ENCODE measurements around the gene MSL2. TPM values are rescaled to one million over a fixed set of nuclear protein-coding genes. Genes with fewer than 3 reads are reported as not detected.

Gene MSL2
- polyA plus RNA-seq, 1 donor (not counting 4 experiments of a cell fraction or from before 2014, with no cell fraction given), result 9.5 TPM

DNA sequence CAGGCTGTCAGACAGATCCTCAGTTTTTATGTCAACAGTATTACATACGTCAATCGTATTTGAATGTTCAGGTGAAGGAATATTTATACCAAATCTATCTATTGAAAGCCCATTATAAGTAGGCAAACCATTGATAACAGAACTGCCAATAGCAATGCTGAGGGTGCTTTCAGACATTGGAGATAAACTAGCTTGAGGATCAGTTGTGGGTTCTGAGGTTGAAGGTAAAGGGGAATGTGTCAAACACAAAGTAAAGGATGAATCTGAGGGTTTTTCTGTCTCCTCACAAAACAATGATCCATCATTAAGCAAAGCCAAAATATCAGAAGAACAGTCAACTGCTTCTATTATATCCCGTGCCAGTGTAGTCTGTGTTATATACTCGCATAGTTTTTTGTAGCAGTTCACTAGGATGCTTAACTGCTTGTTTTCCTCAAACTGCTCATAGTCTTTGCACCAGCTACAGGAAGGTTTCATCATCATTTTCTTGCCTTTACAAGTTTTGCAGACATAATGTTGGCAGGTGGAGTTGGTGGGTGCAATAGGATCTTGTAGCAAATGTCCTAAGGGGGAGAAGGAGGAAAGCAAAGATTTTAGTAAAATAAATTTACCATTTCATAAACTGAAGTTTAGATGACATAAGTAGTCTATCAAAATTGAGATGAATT, 43.8 kb downstream of the MSL2 start:
- H3K9me3 ChIP-seq (ENCODE audit: control insufficient read depth, low read depth, low read length), result no peaks in the 10 kb centered on the region
- H3K4me1 ChIP-seq (ENCODE audit: control insufficient read depth, extremely low read depth, insufficient read depth, low read length), result peaks cover 36% of the 10 kb centered on the region
- H2AFZ ChIP-seq (ENCODE audit: control insufficient read depth, low read length), result no peak overlapping the region
- H3K36me3 ChIP-seq (ENCODE audit: control insufficient read depth in 2 of 2, extremely low read depth in 1 of 2, insufficient read depth in 2 of 2, low read length in 2 of 2), result peaks cover 1 to 15% of the 10 kb centered on the region in 2 experiments
- H3K27me3 ChIP-seq (ENCODE audit: control insufficient read depth, extremely low read depth, insufficient read depth, low read length), result no peaks in the 10 kb centered on the region
- H3K9me1 ChIP-seq (ENCODE audit: control insufficient read depth, extremely low read depth, insufficient read depth, low read length), result peaks cover 3% of the 10 kb centered on the region
- peak overlapping the region; percentile 29 for H3K4me2 ChIP-seq (ENCODE audit: control insufficient read depth, extremely low read depth, insufficient read depth, low read depth, low read length)
- no peak overlapping the region for H3K4me3 ChIP-seq (ENCODE audit: control insufficient read depth in 2 of 3, extremely low read depth in 1 of 3, insufficient read depth in 2 of 3, low read depth in 1 of 3, low read length in 3 of 3)
- dilution Hi-C loops (cut with MboI; ENCODE audit: extremely low pct_ligation_motif_present, low sequenced_read_pairs), result no loop called here
- peaks cover 95% of the 10 kb centered on the region for H3K79me2 ChIP-seq (ENCODE audit: control insufficient read depth, insufficient read depth, low read length)
- H3K9ac ChIP-seq (ENCODE audit: control insufficient read depth, extremely low read depth, insufficient read depth, low read length), result no peak overlapping the region
- H3K27ac ChIP-seq (ENCODE audit: control insufficient read depth, insufficient read depth, low read length), result peak overlapping the region; percentile 77
- DNase-seq (ENCODE audit: low read depth, low spot score), result no peak
- no peak for TF ChIP-seq EZH2 (IDR thresholded peaks at IDR 0.05; ENCODE audit: low read length)
- TF ChIP-seq, protein P1, sequence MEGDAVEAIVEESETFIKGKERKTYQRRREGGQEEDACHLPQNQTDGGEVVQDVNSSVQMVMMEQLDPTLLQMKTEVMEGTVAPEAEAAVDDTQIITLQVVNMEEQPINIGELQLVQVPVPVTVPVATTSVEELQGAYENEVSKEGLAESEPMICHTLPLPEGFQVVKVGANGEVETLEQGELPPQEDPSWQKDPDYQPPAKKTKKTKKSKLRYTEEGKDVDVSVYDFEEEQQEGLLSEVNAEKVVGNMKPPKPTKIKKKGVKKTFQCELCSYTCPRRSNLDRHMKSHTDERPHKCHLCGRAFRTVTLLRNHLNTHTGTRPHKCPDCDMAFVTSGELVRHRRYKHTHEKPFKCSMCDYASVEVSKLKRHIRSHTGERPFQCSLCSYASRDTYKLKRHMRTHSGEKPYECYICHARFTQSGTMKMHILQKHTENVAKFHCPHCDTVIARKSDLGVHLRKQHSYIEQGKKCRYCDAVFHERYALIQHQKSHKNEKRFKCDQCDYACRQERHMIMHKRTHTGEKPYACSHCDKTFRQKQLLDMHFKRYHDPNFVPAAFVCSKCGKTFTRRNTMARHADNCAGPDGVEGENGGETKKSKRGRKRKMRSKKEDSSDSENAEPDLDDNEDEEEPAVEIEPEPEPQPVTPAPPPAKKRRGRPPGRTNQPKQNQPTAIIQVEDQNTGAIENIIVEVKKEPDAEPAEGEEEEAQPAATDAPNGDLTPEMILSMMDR (optimal IDR thresholded peaks at IDR 0.05 in 1 of 3, IDR thresholded peaks at IDR 0.05 in 1 of 3, conservative IDR thresholded peaks at IDR 0.05 in 1 of 3; ENCODE audit: extremely low read depth in 1 of 3, insufficient read depth in 2 of 3, low read length in 3 of 3), result no peak
- peak; percentile 70 for FAIRE-seq
- peaks cover 2% of the 10 kb centered on the region for H4K20me1 ChIP-seq (ENCODE audit: control insufficient read depth, extremely low read depth, insufficient read depth, low read length)

- Histone ChIP-seq H3K36me3 (ENCODE audit: control insufficient read depth in 2 of 2, extremely low read depth in 1 of 2, insufficient read depth in 2 of 2, low read length in 2 of 2) (peaks cover 1 to 17% of the 10 kb centered on the region in 2 experiments), H2AFZ (ENCODE audit: control insufficient read depth, low read length) (no peak overlapping the region), H3K4me2 (ENCODE audit: control insufficient read depth, extremely low read depth, insufficient read depth, low read depth, low read length) (no peak overlapping the region), H3K27ac (ENCODE audit: control insufficient read depth, insufficient read depth, low read length) (peak overlapping the region; percentile 53), H3K27me3 (ENCODE audit: control insufficient read depth, extremely low read depth, insufficient read depth, low read length) (no peaks in the 10 kb centered on the region), H3K4me1 (ENCODE audit: control insufficient read depth, extremely low read depth, insufficient read depth, low read length) (peaks cover 42% of the 10 kb centered on the region), H3K9me1 (ENCODE audit: control insufficient read depth, extremely low read depth, insufficient read depth, low read length) (peaks cover 3% of the 10 kb centered on the region), H3K4me3 (ENCODE audit: control insufficient read depth in 2 of 3, extremely low read depth in 1 of 3, insufficient read depth in 2 of 3, low read depth in 1 of 3, low read length in 3 of 3) (no peak overlapping the region), H3K79me2 (ENCODE audit: control insufficient read depth, insufficient read depth, low read length) (peaks cover 91% of the 10 kb centered on the region), H4K20me1 (ENCODE audit: control insufficient read depth, extremely low read depth, insufficient read depth, low read length) (peaks cover 2% of the 10 kb centered on the region), H3K9ac (ENCODE audit: control insufficient read depth, extremely low read depth, insufficient read depth, low read length) (no peak overlapping the region), H3K9me3 (ENCODE audit: control insufficient read depth, low read depth, low read length) (no peaks in the 10 kb centered on the region)
- FAIRE-seq (peak; percentile 87), DNase-seq (ENCODE audit: low read depth, low spot score) (no peak)
- TF ChIP-seq, protein P1 (optimal IDR thresholded peaks at IDR 0.05 in 1 of 3, IDR thresholded peaks at IDR 0.05 in 1 of 3, conservative IDR thresholded peaks at IDR 0.05 in 1 of 3; ENCODE audit: extremely low read depth in 1 of 3, insufficient read depth in 2 of 3, low read length in 3 of 3), result no peak
- no peak for TF ChIP-seq EZH2 (IDR thresholded peaks at IDR 0.05; ENCODE audit: low read length)
- dilution Hi-C loops (cut with MboI; ENCODE audit: extremely low pct_ligation_motif_present, low sequenced_read_pairs), result no loop called here
These were observed 44.9 kb downstream of the MSL2 start for GRCh38 chr3:136151219-136151618.

Data from keratinocyte (primary cell).